IMR-90 (cell line): ENCODE data around the gene DRAXIN. TPM values are rescaled to one million over a fixed set of nuclear protein-coding genes. Genes with fewer than 3 reads are reported as not detected.

Experiments used
- ATAC-seq: fragments of 200-7000 bp; cut with Tn5 transposase; 2 replicates; pipeline ENCODE4 v1.9.1; 2020; ENCODE audit warnings: low read depth, mild to moderate bottlenecking, moderate library complexity
- BruUV-seq: library from RNA; stranded (reverse); fragments of 400-500 nt; replicated peaks from 2 replicates; lab custom pipeline; 2021; lab: Mats Ljungman, UMichigan
- CTCF ChIA-PET: fragments of 300-600 bp; formaldehyde crosslinking; extraction: SDS; loops from one replicate; lab custom pipeline; 2021; ENCODE audit warnings: antibody characterized with exemption; lab: Yijun Ruan, JAX
- POLR2A ChIA-PET: fragments of 300-600 bp; sonication (Branson Sonifier 250); formaldehyde crosslinking; loops from one replicate; lab custom pipeline; 2022; ENCODE audit warnings: antibody characterized with exemption; ENCODE audit not compliant: unreplicated experiment; lab: Charles Lee
- DNase-seq: peaks from one replicate; pipeline ENCODE4 v3.0.0; 2013
- H2AFZ ChIP-seq: replicated peaks from 2 replicates; pipeline ENCODE3; 2013; ENCODE audit warnings: low read length, mild to moderate bottlenecking; ENCODE audit not compliant: poor library complexity
- H2AK5ac ChIP-seq: 2 replicates; pipeline ENCODE4 v1.6.1; 2013; ENCODE audit warnings: low read depth, low read length, inconsistent platforms
- H2AK9ac ChIP-seq: replicated peaks from 2 replicates; pipeline ENCODE3; 2013; ENCODE audit warnings: mild to moderate bottlenecking, low read depth, low read length, moderate library complexity; ENCODE audit not compliant: poor library complexity
- H2BK120ac ChIP-seq: 2 replicates; pipeline ENCODE4 v1.6.1; 2013; ENCODE audit warnings: low read depth, low read length, inconsistent platforms
- H2BK15ac ChIP-seq: 3 replicates; pipeline ENCODE4 v1.6.1; 2013; ENCODE audit warnings: low read depth, low read length, inconsistent platforms
- H2BK20ac ChIP-seq: 2 replicates; pipeline ENCODE4 v1.6.1; 2013; ENCODE audit warnings: low read depth, mild to moderate bottlenecking, inconsistent platforms, low read length, moderate library complexity
- H2BK5ac ChIP-seq: 2 replicates; pipeline ENCODE4 v1.6.1; 2013; ENCODE audit warnings: mild to moderate bottlenecking, low read depth, low read length, inconsistent platforms; ENCODE audit not compliant: poor library complexity, severe bottlenecking
- H3K14ac ChIP-seq: replicated peaks from 2 replicates; pipeline ENCODE4 v1.6.1; 2013; ENCODE audit warnings: low read depth, low read length, inconsistent platforms
- H3K18ac ChIP-seq: 2 replicates; pipeline ENCODE4 v1.6.1; 2013; ENCODE audit warnings: low read depth, low read length, control low read depth
- H3K23ac ChIP-seq: 2 replicates; pipeline ENCODE4 v1.6.1; 2013; ENCODE audit warnings: low read depth, low read length, inconsistent platforms
- H3K27ac ChIP-seq: 2 replicates; pipeline ENCODE4 v1.5.1; 2013; ENCODE audit warnings: mild to moderate bottlenecking, control low read depth, low read length; ENCODE audit not compliant: insufficient read depth
- H3K27me3 ChIP-seq: 2 replicates; pipeline ENCODE4 v1.6.1; 2013; ENCODE audit warnings: low read length; ENCODE audit not compliant: control insufficient read depth, insufficient read depth
- H3K36me3 ChIP-seq: 2 replicates; pipeline ENCODE4 v1.6.1; 2013; ENCODE audit warnings: low read length, mixed read lengths; ENCODE audit not compliant: control insufficient read depth, insufficient read depth
- H3K4ac ChIP-seq: 2 replicates; pipeline ENCODE4 v1.6.1; 2013; ENCODE audit warnings: low read depth, low read length, inconsistent platforms
- H3K4me1 ChIP-seq: 2 replicates; pipeline ENCODE4 v1.6.1; 2013; ENCODE audit warnings: low read length, mixed read lengths; ENCODE audit not compliant: control insufficient read depth, insufficient read depth
- H3K4me2 ChIP-seq: 2 replicates; pipeline ENCODE4 v1.6.1; 2013; ENCODE audit warnings: low read depth, mild to moderate bottlenecking, control low read depth, low read length, moderate library complexity
- H3K4me3 ChIP-seq: 2 replicates; pipeline ENCODE4 v1.5.1; 2013; ENCODE audit warnings: low read depth, mild to moderate bottlenecking, control low read depth, low read length, moderate library complexity; ENCODE audit not compliant: insufficient read depth
- H3K56ac ChIP-seq: 2 replicates; pipeline ENCODE4 v1.6.1; 2013; ENCODE audit warnings: low read length, inconsistent platforms; ENCODE audit not compliant: insufficient read depth; ENCODE audit errors: extremely low read depth
- H3K79me1 ChIP-seq, 2 experiments: 2 replicates each; pipeline ENCODE4 v1.6.1; 2013; ENCODE audit warnings: low read length in 2 of 2, inconsistent platforms in 1 of 2, low read depth in 1 of 2
- H3K9ac ChIP-seq: 2 replicates; pipeline ENCODE4 v1.6.1; 2013; ENCODE audit warnings: low read depth, low read length, control low read depth
- H3K9me1 ChIP-seq: 2 replicates; pipeline ENCODE4 v1.6.1; 2013; ENCODE audit warnings: low read length, inconsistent platforms; ENCODE audit not compliant: insufficient read depth
- H3K9me3 ChIP-seq: 2 replicates; pipeline ENCODE4 v1.6.1; 2013; ENCODE audit warnings: low read length; ENCODE audit not compliant: control insufficient read depth, insufficient read depth
- H4K20me1 ChIP-seq: 2 replicates; pipeline ENCODE4 v1.6.1; 2013; ENCODE audit warnings: low read length, inconsistent platforms; ENCODE audit not compliant: insufficient read depth
- H4K5ac ChIP-seq: 2 replicates; pipeline ENCODE4 v1.6.1; 2013; ENCODE audit warnings: mild to moderate bottlenecking, low read depth, low read length, control low read depth
- H4K8ac ChIP-seq, 2 experiments: 2 replicates each; pipeline ENCODE4 v1.6.1; 2013; ENCODE audit warnings: low read depth in 2 of 2, low read length in 2 of 2, control low read depth in 1 of 2, inconsistent platforms in 1 of 2
- H4K91ac ChIP-seq: 2 replicates; pipeline ENCODE4 v1.6.1; 2013; ENCODE audit warnings: low read depth, low read length, inconsistent platforms; ENCODE audit not compliant: insufficient read depth
- ELK1 ChIP-seq: fragments of 150-350 bp; IDR thresholded peaks from 2 replicates; pipeline ENCODE4 v1.6.1; 2016; ENCODE audit warnings: low read depth, mild to moderate bottlenecking, low read length, moderate library complexity, borderline replicate concordance
- RCOR1 ChIP-seq: IDR thresholded peaks from 2 replicates; pipeline ENCODE4 v1.6.1; 2012; ENCODE audit warnings: mild to moderate bottlenecking, low read length, improper control_type of control experiment; ENCODE audit not compliant: insufficient replicate concordance
- SMC3 ChIP-seq: fragments of 150-350 bp; IDR thresholded peaks from 2 replicates; pipeline ENCODE4 v1.6.1; 2016; ENCODE audit warnings: low read depth, mild to moderate bottlenecking, antibody characterized with exemption, low read length, moderate library complexity
- WGBS, 2 experiments: methylation state at CpG; one replicate each; pipeline versions ENCODE4 v1.1.5 to v1.1.7; 2013; ENCODE audit warnings: missing lambda C conversion rate in 2 of 2; ENCODE audit not compliant: insufficient read length in 1 of 2; ENCODE audit errors: extremely low coverage in 2 of 2; 5-methylcytosine and 5-hydroxymethylcytosine counted together
- dilution Hi-C: fragments of 300-500 bp; cut with HindIII; formaldehyde crosslinking; loops from one replicate; pipeline ENCODE4 v1.14.3; 2018; ENCODE audit warnings: low sequenced_read_pairs; ENCODE audit not compliant: unreplicated experiment
- in situ Hi-C: fragments of 300-500 bp; cut with MboI; formaldehyde crosslinking; loops from 3 replicates; pipeline ENCODE4 v1.14.3; 2019; ENCODE audit warnings: low sequenced_read_pairs, inconsistent platforms, mixed read lengths
- intact Hi-C: fragments of 100-400 bp; cut with micrococcal nuclease; formaldehyde crosslinking; loops from 2 replicates; pipeline ENCODE4 v1.10.0; 2022
- polyA plus RNA-seq, 3 experiments: library from polyadenylated mRNA; depleted of rRNA; stranded (reverse); fragments of >200 nt; gene quantifications; 2 replicates each; pipeline ENCODE4 v1.2.3, GENCODE V29; 2012; ENCODE audit warnings: low replicate concordance in 1 of 3
- total RNA-seq: library from RNA; depleted of rRNA; stranded (reverse); fragments of >200 nt; gene quantifications from 2 replicates; pipeline ENCODE4 v1.2.3, GENCODE V29; 2012

DRAXIN gene
- total and polyA plus RNA-seq, 2 of the 4 experiments (the other 2 are of a cell fraction), result under 0.01 to 0.02 TPM

DNA sequence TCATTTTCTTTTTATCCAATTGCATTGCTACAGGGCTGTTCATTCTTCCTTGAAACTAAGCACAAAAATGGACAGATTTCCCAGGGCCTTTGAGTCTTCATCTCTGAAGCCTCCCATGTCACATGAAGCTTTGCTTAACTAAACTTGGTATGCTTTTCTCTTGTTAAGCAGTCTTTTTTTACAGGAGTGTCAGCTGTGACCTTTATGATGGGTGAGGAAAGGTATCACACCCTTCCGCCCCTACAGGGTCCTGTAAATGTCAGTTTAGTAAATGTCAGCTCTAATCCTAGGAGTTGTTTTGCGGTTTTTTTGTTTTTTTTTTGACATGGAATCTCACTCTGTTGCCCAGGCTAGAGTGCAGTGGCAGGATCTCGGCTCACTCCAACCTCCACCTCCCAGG, 41.8 kb downstream of the DRAXIN start:
- Histone ChIP-seq H4K5ac (no peak overlapping the region), H3K79me1 (peaks cover 12 to 16% of the 10 kb centered on the region in 2 experiments), H2BK20ac (no peak overlapping the region), H3K4me2 (no peak overlapping the region), H2BK5ac (no peak overlapping the region), H4K8ac (no peak overlapping the region), H3K27ac (no peak overlapping the region), H2AFZ (no peak overlapping the region), H3K4me3 (no peak overlapping the region), H3K9ac (no peak overlapping the region), H3K9me3 (no peaks in the 10 kb centered on the region), H3K4me1 (peaks cover 16% of the 10 kb centered on the region), H2AK5ac (no peak overlapping the region), H3K14ac (no peak overlapping the region), H3K27me3 (no peaks in the 10 kb centered on the region), H2BK15ac (no peak overlapping the region), H3K23ac (no peak overlapping the region), H3K56ac (no peak overlapping the region), H3K18ac (no peak overlapping the region), H2BK120ac (no peak overlapping the region), H4K91ac (no peak overlapping the region), H3K36me3 (no peaks in the 10 kb centered on the region), H2AK9ac (no peak overlapping the region), H3K9me1 (peaks cover 23% of the 10 kb centered on the region), H3K4ac (no peak overlapping the region), H4K20me1 (peaks cover 2% of the 10 kb centered on the region; the same call in 1 of the 2 replicates)
- dilution Hi-C loops, result no loop called here
- TF ChIP-seq SMC3, result no peak
- TF ChIP-seq ELK1, result no peak
- no peak for TF ChIP-seq RCOR1
- no TSS peak for BruUV-seq
- no peak for DNase-seq
- no CpG with 5 or more reads among the region's 3 CpGs for WGBS, 2 experiments
- ChIA-PET POLR2A (no interaction called here), CTCF (no interaction called here)
- no peak for ATAC-seq
- intact Hi-C loops, result loop anchor here (10.0 kb wide), 1 partner anchor 459 kb away; the partner anchor contains the start of gene UBIAD1
- in situ Hi-C loops, result no loop called here
